Mammary epithelial cell (primary cell): Measurements from ENCODE around the gene RCSD1.
"Not testable (repeated sequence)": the region's sequence is repeated elsewhere in the genome, so short reads cannot be mapped to it uniquely, and the experiment has no call there.

Experiments used
- CTCF ChIP-seq, 2 donors: IDR thresholded peaks in 1 of 2; conservative IDR thresholded peaks in 1 of 2; 2 replicates each; pipeline ENCODE4 v1.5.1; 2011 to 2012; ENCODE audit warnings: inconsistent platforms in 2 of 2, low read length in 2 of 2, mild to moderate bottlenecking in 2 of 2, control low read depth in 1 of 2, low read depth in 1 of 2; ENCODE audit not compliant: insufficient read depth in 1 of 2; ENCODE audit errors: extremely low read depth in 1 of 2
- EZH2 ChIP-seq: IDR thresholded peaks from 2 replicates; pipeline ENCODE4 v1.6.1; 2012; ENCODE audit warnings: low read length, inconsistent platforms, borderline replicate concordance

DNA sequence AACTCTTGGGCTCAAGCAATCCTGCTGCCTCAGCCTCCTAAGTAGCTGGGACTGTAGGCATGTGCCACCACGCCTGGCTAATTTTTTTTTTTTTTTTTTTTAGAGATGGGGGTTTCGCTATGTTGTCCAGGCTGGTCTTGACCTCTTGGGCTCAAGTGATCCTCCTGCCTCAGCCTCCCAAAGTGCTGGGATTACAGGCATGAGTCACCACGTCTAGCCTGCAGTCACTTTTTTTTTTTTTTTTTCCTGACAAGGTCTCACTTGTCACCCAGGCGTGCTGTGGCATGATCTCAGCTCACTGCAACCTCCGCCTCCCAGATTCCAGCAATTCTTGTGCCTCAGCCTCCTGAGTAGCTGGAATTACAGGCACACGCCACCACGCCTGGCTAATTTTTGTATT is 111.1 kb downstream of the RCSD1 start:
- not testable (repeated sequence) for TF ChIP-seq CTCF (conservative IDR thresholded peaks at IDR 0.05 in 1 of 2, IDR thresholded peaks at IDR 0.05 in 1 of 2; ENCODE audit: extremely low read depth in 1 of 2, insufficient read depth in 1 of 2, low read depth in 1 of 2, low read length in 2 of 2); EZH2
